Heart left ventricle (tissue), 13 donors: ENCODE measurements around the gene LY6G5C.

Experiments
- POLR2A ChIP-seq, 2 donors: fragments of 450-650 bp; IDR thresholded peaks; one replicate each; pipeline ENCODE4 v1.6.1; 2017; ENCODE audit warnings: antibody characterized with exemption in 2 of 2, mild to moderate bottlenecking in 2 of 2, moderate library complexity in 2 of 2
- TF ChIP-seq, protein P1 (sequence below), 12 donors: fragments of 200-600 bp; sonication (generic) in 4 of 12; IDR thresholded peaks; one replicate each; pipeline versions ENCODE4 v1.5.0 to v1.8.0; 2018 to 2022; ENCODE audit warnings: antibody characterized with exemption in 12 of 12, mild to moderate bottlenecking in 5 of 12
- donor health status: ischemic (EF 13 %, LVEDD 7.1; RV severe dilation, severe dysfunction).
- donor health status: DM: no; HTN: yes; CAD: no.
- donor health status: DM: no; HTN: no; CAD: no.
- donor health status: ischemic (EF 25% LVEDD 6.9; RV normal size, moderate dysfunction).
- donor health status: ischemic (EF 25% LVEDD 5.7; RV mildly dilated, moderate dysfunction).
- donor health status: ischemic (EF 35%, LVEDD 5.7; RV mildly dilated, moderate dysfunction).
- donor health status: nonischemic (EF 11% LVEDD 7.7; RV severe dilation, severe dysfunction).
- donor health status: DM: yes; HTN: yes; CAD: no.
- donor health status: PGD.
- donor health status: ischemic (EF 29% LVEDD 5.4; RV normal size, mild dysfunction).
- donor health status: nonischemic (EF 23%, LVEDD 6.1; RV moderate dilation, normal function).

DNA sequence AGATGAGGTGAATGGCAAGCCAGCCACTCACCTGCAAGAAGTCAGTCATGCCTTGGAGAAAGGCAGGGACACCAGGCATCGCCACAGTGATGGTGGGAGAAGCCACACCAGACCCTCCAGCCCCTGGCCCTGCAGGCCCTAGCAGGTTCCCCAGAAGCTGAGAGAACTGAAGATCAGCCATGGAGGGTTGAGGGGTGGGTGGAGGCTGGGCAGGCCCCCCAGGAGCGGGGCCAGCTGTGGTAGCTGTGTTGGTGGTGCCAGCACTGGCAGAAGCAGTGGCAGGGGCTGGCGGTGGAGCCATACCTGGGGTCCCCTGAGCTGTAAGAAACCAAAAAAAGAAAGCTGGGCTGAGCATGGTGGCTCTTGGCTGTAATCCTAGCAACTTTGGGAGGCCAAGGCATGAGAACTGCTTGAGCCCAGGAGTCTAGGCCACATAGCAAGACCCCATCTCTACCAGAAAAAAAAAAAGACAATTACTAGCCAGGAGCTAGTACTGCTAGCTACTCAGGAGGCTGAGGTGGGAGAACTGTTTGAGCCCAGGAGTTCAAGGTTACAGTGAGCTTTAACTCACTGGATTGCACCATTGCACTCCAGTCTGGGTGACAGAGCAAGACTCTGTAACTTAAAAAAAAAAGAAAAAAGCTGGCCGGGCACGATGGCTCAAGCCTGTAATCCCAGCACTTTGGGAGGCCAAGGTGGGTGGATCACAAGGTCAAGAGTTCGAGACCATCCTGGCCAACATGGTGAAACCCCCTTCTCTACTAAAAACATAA, 37.9 kb downstream of the LY6G5C start:
- TF ChIP-seq, protein P1, sequence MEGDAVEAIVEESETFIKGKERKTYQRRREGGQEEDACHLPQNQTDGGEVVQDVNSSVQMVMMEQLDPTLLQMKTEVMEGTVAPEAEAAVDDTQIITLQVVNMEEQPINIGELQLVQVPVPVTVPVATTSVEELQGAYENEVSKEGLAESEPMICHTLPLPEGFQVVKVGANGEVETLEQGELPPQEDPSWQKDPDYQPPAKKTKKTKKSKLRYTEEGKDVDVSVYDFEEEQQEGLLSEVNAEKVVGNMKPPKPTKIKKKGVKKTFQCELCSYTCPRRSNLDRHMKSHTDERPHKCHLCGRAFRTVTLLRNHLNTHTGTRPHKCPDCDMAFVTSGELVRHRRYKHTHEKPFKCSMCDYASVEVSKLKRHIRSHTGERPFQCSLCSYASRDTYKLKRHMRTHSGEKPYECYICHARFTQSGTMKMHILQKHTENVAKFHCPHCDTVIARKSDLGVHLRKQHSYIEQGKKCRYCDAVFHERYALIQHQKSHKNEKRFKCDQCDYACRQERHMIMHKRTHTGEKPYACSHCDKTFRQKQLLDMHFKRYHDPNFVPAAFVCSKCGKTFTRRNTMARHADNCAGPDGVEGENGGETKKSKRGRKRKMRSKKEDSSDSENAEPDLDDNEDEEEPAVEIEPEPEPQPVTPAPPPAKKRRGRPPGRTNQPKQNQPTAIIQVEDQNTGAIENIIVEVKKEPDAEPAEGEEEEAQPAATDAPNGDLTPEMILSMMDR (IDR thresholded peaks at IDR 0.05), result no peak
- no peak for TF ChIP-seq POLR2A (IDR thresholded peaks at IDR 0.05)
